HTERT RPE-1 (cell line): ENCODE measurements around the gene QSOX2.

Experiments used
- in situ Hi-C: fragments of 300-500 bp; cut with MboI; formaldehyde crosslinking; loops from 4 replicates; pipeline ENCODE4 v1.14.3; 2020; ENCODE audit warnings: low sequenced_read_pairs

Gene QSOX2

DNA sequence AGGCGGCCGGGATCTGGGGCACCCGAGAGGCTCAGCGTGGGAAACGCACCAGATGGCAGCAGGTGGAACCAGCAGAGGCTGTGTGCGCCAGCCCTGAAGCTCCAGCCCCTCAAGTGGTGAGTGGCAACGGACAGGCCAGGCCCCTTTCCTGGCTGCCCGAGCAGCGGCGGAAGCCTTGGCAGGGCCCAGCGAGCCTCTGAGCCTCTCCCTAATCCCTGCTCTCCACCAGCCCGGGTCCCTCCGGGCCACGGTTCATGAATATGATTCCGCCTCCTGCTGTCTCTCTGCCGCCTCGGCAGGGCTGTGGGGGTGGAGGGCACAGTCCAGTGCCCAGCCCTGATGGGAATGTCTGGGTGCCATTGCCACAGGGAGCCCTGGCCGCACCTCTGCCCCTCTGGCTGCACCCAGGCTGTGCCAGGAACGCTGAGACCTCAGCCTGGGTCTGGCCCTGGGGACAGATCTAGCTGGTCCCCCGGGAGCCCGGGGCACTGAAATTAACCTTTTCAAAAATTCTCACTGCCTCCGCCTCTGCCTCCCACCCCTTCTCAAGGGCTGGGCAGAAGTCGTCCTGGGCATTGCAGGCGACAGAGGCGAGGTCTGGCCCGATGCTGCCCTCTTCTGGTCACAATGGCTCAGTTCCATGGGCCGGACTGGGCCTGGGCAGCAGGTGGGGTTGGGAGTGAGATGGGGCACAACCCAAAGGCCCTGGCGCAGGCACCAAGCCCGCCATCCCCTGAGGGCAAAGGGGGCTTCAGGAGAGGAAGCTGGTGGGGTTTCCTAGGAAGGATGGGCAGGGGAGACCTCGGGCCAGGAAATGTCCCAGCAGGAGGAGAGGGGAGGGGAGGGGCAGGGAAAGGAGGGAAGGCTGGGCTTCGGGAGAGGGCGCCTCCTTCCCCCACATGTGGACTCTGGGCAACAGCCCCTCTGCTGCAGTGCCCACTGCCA lies 38.0 kb upstream of the QSOX2 start:
- in situ Hi-C loops = no loop called here

- in situ Hi-C loops = no loop called here
These were observed 36.8 kb upstream of the QSOX2 start for GRCh38 chr9:136282272-136282861.

DNA sequence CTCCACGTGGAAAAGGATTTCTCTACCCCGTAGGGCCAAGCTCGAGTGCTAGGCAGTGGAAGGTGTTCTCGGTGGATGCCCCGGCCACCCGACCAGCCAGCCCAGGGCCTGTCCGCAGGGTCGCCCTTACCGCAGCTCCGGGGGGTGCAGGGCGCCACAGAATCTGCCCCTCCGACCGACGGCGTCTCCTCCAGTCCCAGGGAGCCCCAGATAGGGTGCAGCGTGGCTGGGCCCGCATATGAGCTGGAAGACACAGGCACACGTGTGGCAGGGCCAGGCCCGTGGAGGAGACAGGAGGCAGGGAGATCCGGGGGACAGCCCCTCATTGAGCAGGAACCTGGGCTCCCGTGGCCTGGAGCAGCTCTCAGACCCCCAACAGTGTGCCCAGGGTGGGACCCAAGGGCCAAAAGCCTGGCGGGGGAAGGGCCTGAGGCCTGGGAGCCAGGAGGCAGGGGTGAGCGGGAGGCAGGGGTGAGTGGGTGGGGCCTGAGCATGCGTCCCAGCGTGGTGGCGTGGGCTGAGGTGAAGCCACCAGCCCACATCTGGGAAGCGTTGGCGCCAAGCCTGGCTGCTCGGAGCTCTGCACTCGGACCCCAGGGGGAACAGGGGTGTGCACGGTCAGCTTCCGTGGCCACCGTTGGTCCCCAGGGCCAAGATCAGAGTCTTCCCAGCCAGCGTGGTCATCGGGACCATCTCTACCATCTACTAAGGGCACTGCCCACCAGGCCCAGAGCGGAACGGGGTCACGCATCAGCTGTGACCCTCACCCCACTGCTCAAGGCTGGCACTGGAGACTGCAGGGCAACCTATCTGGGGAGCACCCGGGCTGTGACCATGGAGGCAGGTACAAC lies 36.0 kb upstream of the QSOX2 start:
- in situ Hi-C loops = no loop called here

DNA sequence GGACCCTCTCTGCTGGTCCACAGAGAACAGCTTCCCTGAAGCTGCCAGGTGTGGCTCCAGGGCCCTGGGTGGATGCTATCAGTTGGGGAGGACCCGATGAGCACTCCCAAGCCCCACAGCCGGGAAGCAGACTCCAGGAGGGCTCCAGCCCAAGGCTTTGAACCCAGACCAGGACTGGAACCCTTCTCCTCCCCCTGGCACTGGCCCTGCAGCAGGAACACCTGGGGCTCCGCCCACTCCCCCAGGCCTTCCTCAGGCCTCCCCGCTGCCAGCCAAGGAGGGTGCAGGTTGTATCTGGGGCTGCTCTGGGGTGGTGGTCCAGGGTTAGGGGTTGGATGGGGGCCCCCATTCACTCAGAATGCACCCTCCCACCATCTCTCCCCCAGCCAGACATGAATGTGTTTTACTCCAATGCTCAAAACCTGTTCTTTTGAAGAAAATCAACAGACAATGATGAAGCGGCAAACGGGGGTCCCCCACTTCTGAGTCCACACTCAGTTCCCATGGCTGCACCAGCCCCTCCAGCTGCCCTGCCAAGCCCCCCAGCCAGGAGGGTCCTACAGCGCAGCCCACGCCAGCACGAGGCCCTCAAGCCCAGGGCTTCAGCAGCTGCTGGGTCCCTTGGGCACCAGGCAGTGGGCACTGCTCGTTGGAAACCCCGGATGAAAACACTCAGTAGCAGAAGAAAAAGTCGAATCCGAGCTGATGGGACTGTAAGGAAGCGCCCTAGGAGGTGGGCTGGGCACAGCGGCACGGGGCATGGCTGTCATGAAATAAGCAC lies 35.1 kb upstream of the QSOX2 start:
- in situ Hi-C loops = no loop called here

DNA sequence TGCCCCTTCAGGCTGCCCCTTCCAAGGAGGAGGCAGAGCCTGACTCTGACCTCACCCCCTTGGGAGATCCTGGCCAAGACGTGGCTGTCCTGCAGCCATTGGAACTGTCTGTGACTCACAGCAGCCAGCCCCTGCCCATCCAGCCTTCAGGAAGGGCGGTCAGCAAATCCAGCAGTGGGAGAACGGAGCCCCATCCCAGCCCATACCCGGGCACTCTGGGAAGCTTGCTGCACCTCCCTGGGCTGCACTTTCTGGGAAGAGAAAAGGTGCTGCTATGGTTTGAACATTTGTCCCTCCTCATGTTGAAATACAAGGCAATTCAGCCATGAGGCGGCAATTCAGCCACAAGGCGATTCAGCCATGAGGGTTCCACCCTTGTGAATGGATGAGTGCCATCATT lies 33.9 kb upstream of the QSOX2 start:
- in situ Hi-C loops = no loop called here

GRCh38 chr9:136278894-136279293 lies 33.3 kb upstream of the QSOX2 start:
- in situ Hi-C loops = no loop called here

- in situ Hi-C loops = no loop called here
These were observed 32.6 kb upstream of the QSOX2 start for GRCh38 chr9:136278221-136278620.

DNA sequence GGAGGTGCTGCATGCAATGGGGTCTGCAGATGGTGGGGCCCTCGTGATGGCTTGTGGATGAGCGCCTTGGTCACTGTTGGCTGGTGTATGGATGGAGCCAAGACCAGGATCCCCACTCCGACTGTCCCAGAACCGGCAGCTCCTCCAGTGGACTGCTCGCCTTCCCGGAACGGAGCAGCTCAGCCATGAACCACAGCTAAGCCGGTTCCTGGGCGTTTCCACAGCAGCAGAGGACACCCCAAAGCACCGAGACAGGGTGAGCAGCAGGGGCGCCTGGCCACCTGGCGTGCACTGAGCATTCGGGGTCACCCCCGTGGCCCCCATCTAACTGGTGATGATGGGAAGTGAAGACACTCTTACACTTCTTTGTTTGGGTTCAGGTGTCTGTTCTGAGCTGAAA lies 32.1 kb upstream of the QSOX2 start:
- in situ Hi-C loops = no loop called here

DNA sequence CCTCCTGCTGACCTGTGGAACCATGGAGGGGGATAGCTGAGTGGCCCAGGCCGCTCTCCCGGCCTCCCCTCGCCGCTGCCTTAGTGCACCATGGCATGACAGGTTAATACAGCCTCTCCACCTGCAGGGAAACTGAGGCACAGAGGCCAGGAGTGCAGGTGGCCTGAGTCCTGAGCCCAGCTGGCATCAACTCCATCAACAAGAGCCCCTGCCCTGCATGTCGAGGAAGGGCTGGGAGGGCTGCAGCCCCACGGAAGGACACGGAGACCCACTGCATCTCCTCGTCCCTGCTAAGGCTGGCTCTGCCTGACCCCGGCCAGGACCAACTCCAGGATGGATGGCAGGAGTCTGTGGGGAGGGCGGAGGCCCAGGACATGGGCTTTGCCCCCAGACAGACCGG lies 31.1 kb upstream of the QSOX2 start:
- in situ Hi-C loops = no loop called here

DNA sequence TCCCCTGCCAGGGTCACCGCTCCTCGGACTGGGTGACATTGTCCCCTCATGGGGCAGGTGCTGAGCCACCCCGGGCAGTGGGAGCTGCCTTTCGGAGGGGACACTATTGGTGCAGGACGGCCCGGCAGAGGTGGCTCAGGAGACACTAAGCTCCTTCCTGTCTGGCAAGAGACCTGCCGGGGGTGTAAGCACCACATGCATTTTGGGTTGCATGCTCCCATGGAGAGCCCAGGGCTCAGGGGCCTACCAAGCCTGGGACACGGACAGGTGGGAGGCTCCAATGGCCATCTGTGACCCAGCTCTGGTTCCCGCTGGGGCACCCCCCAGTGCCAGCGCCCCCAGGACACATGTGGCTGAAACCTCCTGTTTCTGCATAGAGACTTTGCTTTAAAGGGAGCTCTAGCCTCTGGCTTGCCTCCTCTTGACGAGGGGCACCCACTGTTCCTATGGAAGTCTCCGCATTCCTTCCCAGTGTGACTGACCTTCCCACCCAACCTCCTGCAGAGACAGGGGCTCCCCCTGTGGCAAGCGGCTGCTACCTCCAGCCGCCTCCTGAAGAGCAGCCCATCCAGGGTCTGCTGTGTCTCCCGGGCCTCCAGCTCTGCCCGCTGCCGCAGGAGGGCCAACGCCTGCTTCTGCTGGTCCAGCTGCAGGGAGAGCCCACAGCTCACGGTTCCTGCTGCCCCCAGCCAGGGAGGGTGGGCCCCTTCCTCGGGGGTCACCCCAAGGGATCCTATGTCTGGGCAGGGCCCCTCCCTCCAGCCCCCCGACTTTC lies 30.2 kb upstream of the QSOX2 start:
- in situ Hi-C loops = no loop called here

- in situ Hi-C loops = no loop called here
These were observed 29.4 kb upstream of the QSOX2 start for GRCh38 chr9:136274786-136275654.

DNA sequence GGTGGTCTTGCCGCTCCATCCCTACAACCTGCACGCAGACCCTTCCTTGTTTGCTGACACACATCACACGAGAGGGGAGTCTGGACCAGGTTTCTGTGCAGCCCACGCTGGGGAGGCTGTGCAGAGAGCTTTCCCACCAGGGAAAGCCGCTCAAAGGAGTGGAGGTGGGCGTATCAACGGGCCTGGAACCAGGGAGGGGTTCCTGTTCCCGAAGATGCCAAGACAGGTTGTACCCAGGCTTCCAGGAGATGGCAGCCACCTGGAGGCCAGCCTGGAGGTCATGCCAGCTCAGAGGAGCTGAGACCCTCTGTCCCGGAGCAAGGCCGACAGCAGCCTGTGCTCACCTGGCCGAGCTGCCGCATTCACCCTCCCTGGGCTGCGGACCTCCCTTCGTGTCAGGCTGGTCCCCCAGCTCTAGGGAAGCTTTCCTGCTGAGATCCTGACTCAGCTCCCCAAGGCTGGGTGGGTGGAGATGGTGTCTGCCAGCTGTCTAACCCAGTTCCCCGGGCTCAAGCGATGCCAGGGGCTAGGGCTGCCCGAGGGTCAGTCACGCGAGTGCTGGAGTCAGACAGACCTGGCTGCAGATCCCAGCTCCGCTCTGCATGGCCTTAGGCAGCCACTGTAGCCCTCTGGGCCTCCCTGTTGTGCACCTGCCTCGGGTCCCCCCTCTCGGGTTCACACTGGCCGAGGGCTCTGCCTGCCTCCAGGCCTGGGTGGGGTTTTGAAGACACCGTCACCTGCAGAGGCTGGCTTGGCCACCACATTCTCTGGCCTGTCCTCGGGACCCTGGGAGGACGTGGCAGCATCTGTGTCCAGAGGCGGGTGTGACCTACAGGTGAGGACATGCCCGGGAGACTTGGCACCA lies 28.5 kb upstream of the QSOX2 start:
- in situ Hi-C loops = no loop called here

GRCh38 chr9:136273244-136273865 lies 27.7 kb upstream of the QSOX2 start:
- in situ Hi-C loops = no loop called here

- in situ Hi-C loops = no loop called here
These were observed 24.6 kb upstream of the QSOX2 start for GRCh38 chr9:136270173-136270705.

- in situ Hi-C loops = no loop called here
These were observed 23.1 kb upstream of the QSOX2 start for GRCh38 chr9:136268735-136269134.

DNA sequence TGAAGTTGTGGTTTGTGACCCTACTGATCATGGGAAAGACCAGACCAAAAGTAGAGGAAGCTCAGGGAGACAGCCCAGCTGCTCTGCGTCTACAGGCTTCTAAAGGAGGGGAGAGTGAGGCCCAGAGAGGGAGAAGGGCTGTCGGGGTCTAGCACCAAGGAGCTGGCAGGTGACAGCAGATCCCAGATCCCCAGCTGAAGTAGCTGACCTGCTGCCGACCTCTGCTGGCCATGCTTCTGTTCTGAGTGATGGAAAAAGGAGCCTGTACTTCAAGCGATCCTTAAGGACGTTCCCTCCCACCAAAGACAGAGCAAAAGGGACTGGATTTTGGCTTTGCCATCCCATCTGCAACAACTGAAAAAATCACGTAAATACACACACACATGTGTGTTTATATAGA lies 22.7 kb upstream of the QSOX2 start:
- in situ Hi-C loops = no loop called here
